Right lobe of liver (tissue), 4 donors: ENCODE measurements around the gene EMP1.

Experiments
- POLR2A ChIP-seq: fragments of 450-650 bp; IDR thresholded peaks from one replicate; pipeline ENCODE4 v1.6.1; 2017; ENCODE audit warnings: antibody characterized with exemption, mild to moderate bottlenecking
- TF ChIP-seq, protein P1 (sequence below), 4 donors: fragments of 200-600 bp in 3 of 4; fragments of 450-650 bp in 1 of 4; IDR thresholded peaks; one replicate each; pipeline versions ENCODE4 v1.5.1 to v1.8.0; 2016 to 2022; ENCODE audit warnings: antibody characterized with exemption in 4 of 4, mild to moderate bottlenecking in 2 of 4
- donor health status: DM: no; HTN: no; CAD: no.
- donor health status: DM: no; HTN: no; CAD: no.
- donor health status: DM: no; HTN: yes; CAD: no.

DNA sequence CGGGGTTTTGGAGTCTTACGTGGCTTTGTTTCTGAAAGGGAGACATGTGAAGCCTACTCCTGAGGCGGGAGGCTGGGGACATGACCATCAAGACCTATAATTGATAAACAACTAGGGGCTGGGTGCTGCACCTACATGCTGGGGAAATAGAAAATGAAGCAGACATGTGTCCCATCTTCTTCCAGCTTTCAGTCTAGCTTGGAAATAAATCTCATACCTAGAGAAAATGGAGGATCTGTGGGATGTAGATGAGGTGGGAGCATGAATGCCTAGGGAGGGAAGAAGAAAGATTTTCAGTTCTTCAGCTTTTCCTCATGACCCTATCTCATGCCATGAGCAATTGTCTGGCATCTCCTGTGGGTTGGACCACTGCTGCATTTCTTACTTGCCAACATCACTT lies 22.1 kb downstream of the EMP1 start:
- TF ChIP-seq, protein P1, sequence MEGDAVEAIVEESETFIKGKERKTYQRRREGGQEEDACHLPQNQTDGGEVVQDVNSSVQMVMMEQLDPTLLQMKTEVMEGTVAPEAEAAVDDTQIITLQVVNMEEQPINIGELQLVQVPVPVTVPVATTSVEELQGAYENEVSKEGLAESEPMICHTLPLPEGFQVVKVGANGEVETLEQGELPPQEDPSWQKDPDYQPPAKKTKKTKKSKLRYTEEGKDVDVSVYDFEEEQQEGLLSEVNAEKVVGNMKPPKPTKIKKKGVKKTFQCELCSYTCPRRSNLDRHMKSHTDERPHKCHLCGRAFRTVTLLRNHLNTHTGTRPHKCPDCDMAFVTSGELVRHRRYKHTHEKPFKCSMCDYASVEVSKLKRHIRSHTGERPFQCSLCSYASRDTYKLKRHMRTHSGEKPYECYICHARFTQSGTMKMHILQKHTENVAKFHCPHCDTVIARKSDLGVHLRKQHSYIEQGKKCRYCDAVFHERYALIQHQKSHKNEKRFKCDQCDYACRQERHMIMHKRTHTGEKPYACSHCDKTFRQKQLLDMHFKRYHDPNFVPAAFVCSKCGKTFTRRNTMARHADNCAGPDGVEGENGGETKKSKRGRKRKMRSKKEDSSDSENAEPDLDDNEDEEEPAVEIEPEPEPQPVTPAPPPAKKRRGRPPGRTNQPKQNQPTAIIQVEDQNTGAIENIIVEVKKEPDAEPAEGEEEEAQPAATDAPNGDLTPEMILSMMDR (IDR thresholded peaks at IDR 0.05), result no peak
- TF ChIP-seq POLR2A, result no peak
